HG03135 (cell line): Measurements from ENCODE around the gene PRG3.

Experiments
- ATAC-seq: cut with Tn5 transposase; IDR thresholded peaks from one replicate; pipeline ENCODE4 v1.9.1; 2021; ENCODE audit warnings: mild to moderate bottlenecking, moderate library complexity; ENCODE audit not compliant: unreplicated experiment

The PRG3 gene

GRCh38 chr11:57391539-57391938 is 10.6 kb upstream of the PRG3 start:
- no peak for ATAC-seq

DNA sequence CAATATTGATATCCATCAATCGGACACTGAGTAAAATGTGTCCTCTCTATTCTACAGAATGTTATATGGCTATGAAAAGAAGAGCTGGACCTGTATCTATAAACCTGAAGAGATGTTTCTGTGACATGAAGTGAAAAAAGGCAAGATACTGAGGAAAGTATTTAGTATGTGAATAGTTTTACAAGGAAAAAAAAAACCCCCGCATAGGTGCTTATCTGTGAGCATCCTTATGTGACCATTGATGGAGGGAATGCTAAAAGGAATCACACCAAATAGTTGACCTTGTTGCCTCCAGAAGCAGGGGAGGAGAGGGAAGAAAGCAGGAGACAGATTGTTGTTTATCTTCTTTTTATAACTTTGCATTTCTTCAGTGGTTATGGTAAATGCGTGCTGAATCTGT is 10.2 kb upstream of the PRG3 start:
- no peak for ATAC-seq

DNA sequence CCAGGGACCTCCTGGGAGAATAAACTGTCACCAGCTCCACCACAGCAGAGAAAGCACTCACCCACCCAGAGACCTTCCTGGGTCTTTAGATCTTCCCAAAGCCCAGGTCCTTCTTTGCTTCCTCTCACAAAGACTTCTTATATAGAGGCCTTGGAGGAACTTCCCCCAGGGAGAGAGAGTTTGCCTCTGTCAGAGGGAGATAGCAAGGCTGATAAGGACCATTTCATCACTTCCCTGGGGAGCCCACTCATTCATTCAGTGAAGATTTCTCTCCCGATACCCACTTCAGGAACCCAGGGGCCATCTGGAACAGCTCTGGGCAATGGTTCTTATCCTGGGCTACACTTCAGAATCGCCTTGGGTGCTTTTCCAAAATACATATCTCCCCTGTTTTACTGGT is 9.6 kb upstream of the PRG3 start, which contains the start of gene PRG2:
PRG2 (minus strand) TSS at position 116 of the 400 bp plus-strand sequence. CDS start 706 bp downstream, outside the sequence.
- no peak for ATAC-seq

DNA sequence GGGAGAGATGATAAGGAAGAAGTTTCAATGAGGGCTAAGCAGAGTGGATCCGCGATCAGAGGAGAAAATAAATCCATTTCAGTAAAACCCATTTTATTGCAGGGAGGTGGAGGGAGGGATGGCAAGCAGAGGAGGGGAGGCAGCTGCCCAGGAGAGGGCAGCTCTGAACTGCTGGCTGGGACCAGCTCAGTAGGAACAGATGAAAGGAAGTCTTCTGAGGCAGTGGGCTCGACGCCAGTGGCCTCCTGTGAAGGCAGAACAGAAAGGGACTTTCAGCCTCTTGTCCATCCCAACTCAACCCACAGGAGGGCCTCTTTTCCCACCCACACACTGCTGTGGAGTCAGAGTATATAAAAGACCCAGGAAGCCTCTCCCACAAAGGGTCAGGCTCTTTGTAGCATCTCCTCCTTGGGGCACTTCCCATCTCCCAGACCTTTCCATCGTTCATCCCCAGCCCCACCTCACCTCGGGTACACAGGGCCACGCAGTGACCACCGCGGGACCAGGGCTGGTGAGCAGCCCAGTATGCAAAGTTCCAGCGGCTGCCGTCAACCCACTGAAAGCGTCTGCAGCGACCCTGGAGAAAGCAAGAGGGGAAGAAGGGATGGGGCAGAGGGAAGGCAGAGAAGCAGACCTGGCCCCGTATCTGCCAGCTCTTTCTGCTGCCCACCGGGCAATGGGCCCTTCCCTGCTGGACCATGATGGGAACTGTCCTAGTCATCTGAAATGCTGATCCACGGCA is 6.5 kb upstream of the PRG3 start:
- no peak for ATAC-seq

DNA sequence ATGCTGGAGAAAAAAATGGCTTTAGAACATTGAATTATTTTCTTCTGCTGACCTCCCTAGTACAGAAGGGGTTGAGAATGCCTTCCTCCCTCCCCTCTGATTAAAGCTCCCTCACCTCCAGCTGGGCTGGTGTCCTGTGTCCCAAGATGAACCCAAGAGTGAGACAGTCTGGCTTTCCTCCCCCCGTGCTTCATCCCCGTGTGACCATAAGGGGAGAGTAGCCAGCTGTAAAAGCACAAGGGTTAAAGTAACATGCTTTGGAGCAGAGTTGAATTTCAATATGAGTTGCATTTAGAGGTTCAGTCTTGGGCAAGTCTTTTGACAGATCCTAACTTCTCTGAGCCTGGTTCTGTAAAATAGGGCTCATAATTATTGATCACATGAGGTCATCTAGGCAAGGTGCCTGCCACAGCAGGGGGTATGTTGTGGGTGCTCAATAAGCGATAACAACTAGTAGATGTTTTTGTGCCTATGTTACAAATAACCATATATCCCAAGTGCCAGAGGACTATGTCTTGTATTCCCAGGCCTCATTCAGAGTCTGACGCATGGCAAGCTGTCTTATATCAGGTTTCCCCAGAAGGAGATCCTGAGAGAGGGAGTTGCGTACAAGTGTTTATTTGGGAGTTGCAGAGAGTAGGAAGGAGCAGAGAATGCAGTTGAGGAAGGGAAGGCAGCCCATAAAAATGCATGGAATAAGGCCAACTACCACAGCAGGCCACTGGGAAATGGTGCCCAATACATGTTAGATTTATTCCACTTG is 5.4 kb upstream of the PRG3 start:
- no peak for ATAC-seq

DNA sequence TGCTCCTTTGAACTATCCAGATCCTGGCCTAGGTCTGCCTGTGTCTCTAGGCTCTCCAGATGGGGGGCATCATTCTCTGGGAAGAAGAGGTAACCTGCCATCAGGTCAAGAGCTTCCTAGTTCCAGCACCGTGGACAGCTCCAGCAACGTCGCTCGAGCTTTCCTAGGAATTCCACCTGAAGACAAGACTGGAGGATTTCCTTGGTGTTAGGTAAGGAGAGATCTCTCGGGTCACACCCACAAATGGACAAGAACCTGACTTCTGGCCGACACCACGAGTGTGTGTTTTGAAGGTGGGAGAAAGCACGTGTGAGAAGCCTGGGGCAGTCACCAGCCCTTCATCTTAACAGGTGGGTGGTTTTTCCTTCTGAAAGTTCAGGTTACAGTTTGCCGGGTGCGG is 1.2 kb downstream of the PRG3 start:
- no peak for ATAC-seq

GRCh38 chr11:57378186-57378585 is 2.8 kb downstream of the PRG3 start:
- ATAC-seq: no peak

GRCh38 chr11:57377107-57377506 is 3.8 kb downstream of the PRG3 start:
- no peak for ATAC-seq

DNA sequence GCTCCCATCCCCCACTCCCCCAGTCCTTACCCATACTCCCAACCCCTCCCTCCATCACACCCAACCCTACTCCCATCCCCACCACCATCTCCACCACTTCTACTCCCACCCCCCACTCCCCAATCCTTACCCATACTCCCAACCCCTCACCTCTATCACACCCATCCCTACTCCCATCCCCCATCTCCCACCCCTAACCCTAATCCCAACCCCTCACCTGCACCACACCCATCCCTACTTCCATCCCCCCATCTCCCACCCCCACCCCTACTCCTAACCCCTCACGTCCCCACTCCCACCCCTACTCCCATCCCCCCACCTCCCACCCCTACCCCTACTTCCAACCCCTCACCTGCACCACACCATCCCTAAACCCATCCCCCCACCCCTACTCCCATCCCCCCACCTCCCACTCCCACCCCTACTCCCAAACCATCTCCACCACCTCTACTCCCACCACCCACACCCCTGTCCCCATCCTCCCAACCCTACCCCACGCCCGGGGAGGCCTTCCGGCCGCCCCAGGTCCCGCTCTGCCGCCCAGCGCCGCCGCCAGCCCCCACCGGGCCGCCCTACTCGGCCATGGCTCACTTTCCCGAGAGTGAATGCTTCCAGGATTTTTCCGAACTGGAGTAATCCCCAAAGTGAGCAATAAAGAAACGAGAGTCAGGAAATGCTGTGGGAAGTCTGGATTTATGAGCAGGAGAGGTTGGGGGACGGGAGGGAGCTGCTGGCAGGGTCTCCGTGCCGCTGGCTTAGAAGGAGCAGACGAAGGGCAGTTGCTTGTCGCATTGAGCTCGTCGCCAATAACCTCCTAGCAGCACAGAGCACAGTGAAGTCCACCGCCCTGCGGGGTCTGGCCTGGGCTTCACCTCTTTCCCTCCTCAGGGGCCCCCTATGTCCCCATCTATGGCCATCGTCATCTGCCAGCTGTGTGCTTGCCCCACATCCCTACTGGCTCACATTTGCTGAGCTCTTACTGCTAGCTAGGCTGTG is 4.6 kb downstream of the PRG3 start:
- no peak for ATAC-seq

- no peak for ATAC-seq
Measured at GRCh38 chr11:57375490-57375889, 5.5 kb downstream of the PRG3 start.

GRCh38 chr11:57374966-57375365 is 6.0 kb downstream of the PRG3 start:
- ATAC-seq: no peak

GRCh38 chr11:57373146-57373545 is 7.8 kb downstream of the PRG3 start:
- ATAC-seq: no peak

- no peak for ATAC-seq
Measured at GRCh38 chr11:57370941-57371340, 10.0 kb downstream of the PRG3 start.

DNA sequence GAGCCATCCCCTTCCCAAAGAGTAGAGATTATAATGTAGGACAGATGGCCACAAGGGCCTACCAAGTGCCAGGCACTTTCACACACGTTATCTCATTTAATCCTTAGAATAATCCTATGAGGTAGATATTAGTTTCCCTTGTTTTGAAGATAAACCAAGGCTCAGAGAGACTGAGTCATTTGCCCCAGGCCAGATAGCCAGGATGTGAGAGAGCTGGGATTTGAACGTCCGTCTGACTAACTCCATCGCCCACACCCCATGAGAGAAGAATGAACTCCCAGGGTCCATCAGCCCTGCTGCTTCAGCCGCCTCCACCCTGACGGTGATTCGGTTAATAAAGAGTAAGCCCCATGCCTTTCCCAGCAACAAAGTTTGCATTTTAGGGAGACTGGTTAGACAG is 10.7 kb downstream of the PRG3 start:
- no peak for ATAC-seq

- no peak for ATAC-seq
Measured at GRCh38 chr11:57368845-57369232, 12.1 kb downstream of the PRG3 start.

- ATAC-seq: no peak
Measured at GRCh38 chr11:57368106-57368844, 12.7 kb downstream of the PRG3 start.

DNA sequence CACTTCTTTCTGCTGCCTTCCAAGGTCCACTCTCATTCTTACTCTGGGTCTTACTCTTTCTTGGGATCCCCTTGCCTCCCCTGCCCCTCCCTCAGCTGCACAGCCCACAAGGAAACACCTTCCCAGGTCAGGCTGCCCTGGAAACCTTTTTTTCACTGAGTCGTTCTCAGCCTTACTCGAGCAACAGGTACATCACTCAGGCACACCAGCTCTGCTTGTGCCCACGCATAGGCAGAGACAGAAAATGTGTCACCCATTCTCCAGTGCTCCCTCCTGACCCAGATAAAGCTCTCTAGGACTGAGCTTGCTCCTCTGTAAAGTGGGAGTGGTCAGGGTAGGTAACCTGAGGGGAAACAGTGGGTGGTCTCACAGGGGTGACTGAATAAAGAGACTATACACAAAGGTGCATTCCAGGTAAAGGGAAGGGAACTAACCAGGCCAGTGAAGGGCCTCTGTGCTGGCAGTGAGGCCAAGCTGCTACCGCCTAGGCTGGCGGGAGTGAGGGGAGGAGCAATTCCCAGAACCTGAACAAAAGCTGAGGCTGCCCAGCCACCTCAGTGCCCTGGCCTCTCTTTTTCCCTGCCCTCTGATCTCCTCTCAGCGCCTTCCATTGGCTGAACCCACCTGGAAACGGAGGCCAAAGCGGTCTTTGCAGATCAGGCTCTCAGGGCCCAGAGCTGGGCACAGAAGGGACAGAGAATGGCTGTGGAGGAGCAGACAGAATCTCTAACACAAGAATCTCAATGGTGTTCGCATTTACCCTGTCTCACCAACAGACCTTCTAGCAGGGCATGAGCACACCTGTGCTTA is 15.9 kb downstream of the PRG3 start:
- no peak for ATAC-seq

- no peak for ATAC-seq
Measured at GRCh38 chr11:57363131-57364080, 17.5 kb downstream of the PRG3 start.

DNA sequence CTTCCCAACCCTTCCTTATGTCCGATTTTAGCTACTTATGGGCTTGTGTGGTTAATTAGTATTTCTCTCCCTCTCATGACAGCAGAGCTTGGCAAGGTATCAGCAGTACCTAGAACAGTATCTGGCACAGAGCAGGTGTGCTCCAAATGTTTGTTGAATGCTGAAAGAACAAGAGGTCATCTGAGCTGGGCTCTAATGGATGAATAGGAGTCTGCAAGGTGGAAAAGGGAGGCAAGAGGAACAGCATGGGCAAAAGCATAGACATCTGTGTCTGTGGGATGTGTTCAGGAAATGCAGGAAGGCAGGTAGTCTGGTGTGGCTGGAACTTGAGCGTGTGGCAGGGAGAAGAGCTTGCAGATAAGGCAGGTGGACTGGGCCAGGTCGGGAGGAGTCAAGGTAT is 19.0 kb downstream of the PRG3 start:
- no peak for ATAC-seq
